ENCODE results near the gene FGFR2.
A peak's percentile ranks its signal among the peaks of the same experiment; 100 is the strongest.

Gene FGFR2

GRCh38 chr10:121633056-121633455 is 34.8 kb upstream of the FGFR2 start:
- no peak for DNase-seq (ENCODE audit: low spot score)
- H3K27ac ChIP-seq, result no peak overlapping the region
- H3K4me3 ChIP-seq, result no peak overlapping the region
- no peak for TF ChIP-seq CTCF (IDR thresholded peaks at IDR 0.05)

GRCh38 chr10:121631365-121632029 is 33.3 kb upstream of the FGFR2 start:
- no peak for DNase-seq (ENCODE audit: low spot score)
- Histone ChIP-seq H3K4me3 (no peak overlapping the region), H3K27ac (no peak overlapping the region)
- TF ChIP-seq CTCF (IDR thresholded peaks at IDR 0.05), result no peak

DNA sequence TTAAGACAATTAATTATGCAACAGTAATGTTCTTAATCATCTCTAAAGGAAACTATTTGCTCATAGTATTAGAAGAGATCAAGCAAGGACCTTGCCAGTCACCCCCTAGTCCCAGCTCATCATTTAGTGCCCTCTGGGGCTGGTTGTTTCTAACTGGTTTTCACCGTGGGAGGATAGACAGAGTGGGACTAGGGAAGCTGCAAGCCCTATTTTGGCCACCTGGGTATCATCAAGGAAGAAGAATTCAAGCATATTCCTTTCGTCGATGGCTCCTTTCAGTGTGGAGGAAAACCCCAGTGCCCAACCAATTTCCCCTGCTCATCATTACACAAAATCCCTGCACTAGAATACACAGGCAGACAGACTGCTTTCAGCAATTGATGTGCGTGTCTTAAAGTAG is 30.6 kb upstream of the FGFR2 start:
- Histone ChIP-seq H3K4me3 (no peak overlapping the region), H3K27ac (no peak overlapping the region)
- TF ChIP-seq CTCF (IDR thresholded peaks at IDR 0.05), result no peak
- DNase-seq (ENCODE audit: low spot score), result no peak

- peak overlapping the region; percentile 21 for H3K4me3 ChIP-seq
- H3K27ac ChIP-seq, result no peak overlapping the region
- no peak for DNase-seq (ENCODE audit: low spot score)
- no peak for TF ChIP-seq CTCF (IDR thresholded peaks at IDR 0.05)
Measured at GRCh38 chr10:121627876-121628581, 29.8 kb upstream of the FGFR2 start.

DNA sequence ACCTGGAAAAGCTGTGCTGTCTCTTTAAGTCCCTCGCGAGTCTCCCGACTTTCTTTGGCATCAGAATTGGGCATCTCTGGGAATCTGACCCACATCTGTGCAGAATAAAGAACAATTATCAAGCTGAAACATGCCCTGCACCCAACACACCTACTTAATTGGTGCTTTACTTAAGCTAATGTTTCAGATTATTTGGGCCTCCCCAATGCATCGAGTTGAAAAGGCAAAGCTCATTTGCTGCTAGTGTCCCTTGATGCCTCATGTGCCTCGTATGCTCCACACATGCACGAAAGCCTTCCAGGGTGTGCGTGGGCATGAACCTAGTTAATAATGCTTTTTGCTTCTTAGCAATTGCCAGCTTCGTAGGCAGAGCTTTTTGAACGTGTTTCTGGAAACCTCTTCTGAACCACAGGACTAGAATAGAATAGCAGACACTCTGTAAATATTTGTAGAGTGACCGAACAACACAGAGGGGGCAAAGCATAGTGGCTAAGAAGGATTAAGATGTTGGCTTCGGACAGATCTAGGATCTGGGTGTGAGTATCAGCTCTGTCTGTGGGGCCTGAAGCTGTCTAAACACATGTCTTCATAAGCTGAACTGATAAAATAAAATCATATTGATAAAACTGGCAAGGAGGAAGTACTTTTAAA is 26.7 kb upstream of the FGFR2 start:
- Histone ChIP-seq H3K4me3 (no peak overlapping the region), H3K27ac (no peak overlapping the region)
- DNase-seq (ENCODE audit: low spot score), result no peak
- no peak for TF ChIP-seq CTCF (IDR thresholded peaks at IDR 0.05)

DNA sequence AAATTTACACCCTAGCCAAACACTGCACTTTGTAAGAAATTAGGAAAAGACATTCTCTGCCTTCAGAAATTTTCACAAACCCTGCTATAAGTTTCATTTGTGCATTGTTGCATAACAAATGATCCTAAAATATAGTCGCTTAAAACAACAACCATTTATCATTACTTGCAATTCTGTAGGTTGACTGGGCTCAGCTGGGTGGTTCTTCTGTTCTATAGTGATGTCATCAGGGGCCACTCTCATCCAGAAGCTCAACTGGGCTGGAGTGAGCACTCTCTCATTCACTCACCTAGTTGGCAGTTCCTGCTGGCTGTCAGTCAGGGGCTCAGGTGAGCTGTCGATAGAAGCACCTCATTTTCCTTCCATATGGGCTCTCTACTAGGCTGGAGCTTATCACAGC is 20.7 kb upstream of the FGFR2 start:
- Histone ChIP-seq H3K4me3 (no peak overlapping the region), H3K27ac (no peak overlapping the region)
- TF ChIP-seq CTCF (IDR thresholded peaks at IDR 0.05), result no peak
- DNase-seq (ENCODE audit: low spot score), result no peak
